Kidney (tissue), 14 donors: ENCODE results near the gene CTAG2. TPM values are rescaled to one million over a fixed set of nuclear protein-coding genes. Genes with fewer than 3 reads are reported as not detected.
A peak's percentile ranks its signal among the peaks of the same experiment; 100 is the strongest.

Source experiments
- DNase-seq, 5 donors: peaks; one replicate each; pipeline ENCODE4 v3.0.0-alpha.2; 2013 to 2020
- FAIRE-seq: peaks from 2 replicates; lab custom pipeline; 2012; peaks lifted over from hg19 to GRCh38; lab: Jason Lieb, UNC
- H3K27ac ChIP-seq, 2 donors: one replicate each; pipeline ENCODE4 v1.7.0; 2013; ENCODE audit warnings: low read depth in 2 of 2, low read length in 2 of 2, inconsistent platforms in 1 of 2
- H3K27me3 ChIP-seq: one replicate; pipeline ENCODE4 v1.7.1; 2013; ENCODE audit warnings: low read length, inconsistent platforms; ENCODE audit not compliant: control insufficient read depth, insufficient read depth
- H3K36me3 ChIP-seq, 3 donors: one replicate each; pipeline versions ENCODE4 v1.7.0 to v1.7.1; 2013; ENCODE audit warnings: low read length in 3 of 3, control low read depth in 1 of 3, inconsistent platforms in 1 of 3; ENCODE audit not compliant: insufficient read depth in 3 of 3, control insufficient read depth in 2 of 3
- H3K4me1 ChIP-seq, 3 donors: one replicate each; pipeline versions ENCODE4 v1.7.0 to v1.7.1; 2013; ENCODE audit warnings: low read length in 3 of 3, inconsistent platforms in 1 of 3, low read depth in 1 of 3; ENCODE audit not compliant: control insufficient read depth in 2 of 3, insufficient read depth in 2 of 3
- H3K4me3 ChIP-seq, 3 donors: one replicate each; pipeline versions ENCODE4 v1.7.0 to v1.8.1; 2013; ENCODE audit warnings: low read length in 3 of 3, control low read depth in 1 of 3, inconsistent platforms in 1 of 3
- H3K9ac ChIP-seq, 3 donors: one replicate each; pipeline versions ENCODE4 v1.7.0 to v1.7.1; 2013; ENCODE audit warnings: low read length in 3 of 3, control low read depth in 1 of 3, inconsistent platforms in 1 of 3
- H3K9me3 ChIP-seq, 3 donors: one replicate each; pipeline versions ENCODE4 v1.7.0 to v1.7.1; 2013; ENCODE audit warnings: low read length in 3 of 3, control low read depth in 1 of 3, inconsistent platforms in 1 of 3; ENCODE audit not compliant: control insufficient read depth in 2 of 3, insufficient read depth in 1 of 3
- CTCF ChIP-seq: IDR thresholded peaks from 3 replicates; pipeline ENCODE4 v1.5.1; 2012; ENCODE audit warnings: mild to moderate bottlenecking, moderate library complexity, borderline replicate concordance; ENCODE audit not compliant: insufficient read depth; ENCODE audit errors: extremely low read depth
- intact Hi-C: fragments of 100-400 bp; cut with DNase I; formaldehyde crosslinking; loops from one replicate; pipeline ENCODE4 v1.11.1; 2022
- polyA plus RNA-seq: library from polyadenylated mRNA; stranded (reverse); fragments of 350-450 nt; fragmentation: Illumina TruSeq; extraction: RNeasy Lipid Tissue Mini Kit (QIAGEN cat#74804); gene quantifications from one replicate; pipeline ENCODE4 v1.2.3, GENCODE V29; 2014; ENCODE audit warnings: low read depth, low replicate concordance; ENCODE audit not compliant: insufficient read depth
- total RNA-seq: library from RNA; stranded (reverse); fragmentation: NEBNext Ultra II Directional; extraction: Animal tissue kit (Norgen Biotek cat#: 25700); gene quantifications from one replicate; pipeline ENCODE4 v1.2.1, GENCODE V29; 2021
- donor health status: control.
- donor health status: control.
- donor health status: control.
- donor health status: control.
- donor health status: control.
- donor health status: DM: yes; HTN: yes; CAD: no.
- donor health status: Normal renal cell carcinoma (clear cell type).

CTAG2 gene
- total and polyA plus RNA-seq, 2 donors from 2014 or later: 0.28 TPM; not detected in 1

- Histone ChIP-seq H3K27me3 (no peaks in the 10 kb centered on the region), H3K36me3 (no peaks in the 10 kb centered on the region), H3K9me3 (no peaks in the 10 kb centered on the region), H3K4me3 (no peak overlapping the region), H3K9ac (no peak overlapping the region), H3K27ac (no peak overlapping the region), H3K4me1 (no peaks in the 10 kb centered on the region)
- TF ChIP-seq CTCF: no peak
- FAIRE-seq (no peak), DNase-seq (no peak)
- intact Hi-C loops: no loop called here
These were observed 993 bp upstream of the CTAG2 start for GRCh38 chrX:154654372-154654771.

GRCh38 chrX:154653048-154653401 is 354 bp downstream of the CTAG2 start:
- Histone ChIP-seq H3K4me3 (no peak overlapping the region), H3K27me3 (no peaks in the 10 kb centered on the region), H3K9me3 (no peaks in the 10 kb centered on the region), H3K4me1 (no peaks in the 10 kb centered on the region), H3K36me3 (no peaks in the 10 kb centered on the region), H3K9ac (no peak overlapping the region), H3K27ac (no peak overlapping the region)
- peak in 1 of 5 donors; percentile 57 for DNase-seq
- no peak for FAIRE-seq
- intact Hi-C loops: no loop called here
- TF ChIP-seq CTCF: no peak

GRCh38 chrX:154652311-154653047 is 900 bp downstream of the CTAG2 start:
- intact Hi-C loops: no loop called here
- DNase-seq (peak in 1 of 5 donors; percentile 54), FAIRE-seq (no peak)
- no peak overlapping the region for H3K27ac ChIP-seq
- H3K4me1 ChIP-seq: no peaks in the 10 kb centered on the region
- H3K36me3 ChIP-seq: no peaks in the 10 kb centered on the region
- no peaks in the 10 kb centered on the region for H3K9me3 ChIP-seq
- H3K4me3 ChIP-seq: no peak overlapping the region
- H3K27me3 ChIP-seq: no peaks in the 10 kb centered on the region
- TF ChIP-seq CTCF: no peak
- H3K9ac ChIP-seq: no peak overlapping the region

GRCh38 chrX:154650221-154650510 is 3.2 kb downstream of the CTAG2 start:
- no peaks in the 10 kb centered on the region for H3K4me1 ChIP-seq
- H3K9me3 ChIP-seq: no peaks in the 10 kb centered on the region
- no peak for TF ChIP-seq CTCF
- no peak for FAIRE-seq
- H3K9ac ChIP-seq: no peak overlapping the region
- no peak for DNase-seq
- no peaks in the 10 kb centered on the region for H3K36me3 ChIP-seq
- no peak overlapping the region for H3K27ac ChIP-seq
- H3K4me3 ChIP-seq: no peak overlapping the region
- no peaks in the 10 kb centered on the region for H3K27me3 ChIP-seq
- intact Hi-C loops: no loop called here
